Measurements from ENCODE around the gene MGST1. TPM values are rescaled to one million over a fixed set of nuclear protein-coding genes. Genes with fewer than 3 reads are reported as not detected.
"Not testable (repeated sequence)": the region's sequence is repeated elsewhere in the genome, so short reads cannot be mapped to it uniquely, and the experiment has no call there.

The MGST1 gene
- polyA plus RNA-seq, 3 donors = 38.4 to 43.3 (median 43.0) TPM

- no peak for DNase-seq (ENCODE audit: low read depth in 3 of 3, low spot score in 2 of 3)
These were observed 3.2 kb downstream of the MGST1 start for GRCh38 chr12:16350682-16351081.

- DNase-seq (ENCODE audit: low read depth in 3 of 3, low spot score in 2 of 3) = no peak
These were observed 5.0 kb downstream of the MGST1 start for GRCh38 chr12:16352481-16352880.

DNA sequence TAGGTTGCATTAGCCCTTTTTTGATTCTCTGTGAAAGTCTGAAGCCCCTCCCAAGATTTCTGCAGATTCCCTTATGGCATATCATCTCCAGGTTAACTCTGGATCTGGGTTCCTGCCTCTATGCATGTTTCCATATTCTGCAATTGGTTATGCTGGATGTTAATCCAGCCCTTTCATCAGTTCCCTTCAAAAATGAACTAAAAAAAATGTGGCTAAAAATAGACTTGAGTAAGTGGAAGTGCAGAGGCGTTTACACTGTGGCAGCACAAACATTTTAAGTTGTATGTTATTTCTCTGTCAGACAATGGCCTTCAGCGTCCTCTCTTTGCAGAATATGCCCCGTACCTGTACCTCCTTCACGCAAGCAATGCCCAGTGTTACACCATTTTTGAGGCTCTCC, 11.4 kb downstream of the MGST1 start:
- DNase-seq (ENCODE audit: low read depth in 3 of 3, low spot score in 2 of 3) = no peak

DNA sequence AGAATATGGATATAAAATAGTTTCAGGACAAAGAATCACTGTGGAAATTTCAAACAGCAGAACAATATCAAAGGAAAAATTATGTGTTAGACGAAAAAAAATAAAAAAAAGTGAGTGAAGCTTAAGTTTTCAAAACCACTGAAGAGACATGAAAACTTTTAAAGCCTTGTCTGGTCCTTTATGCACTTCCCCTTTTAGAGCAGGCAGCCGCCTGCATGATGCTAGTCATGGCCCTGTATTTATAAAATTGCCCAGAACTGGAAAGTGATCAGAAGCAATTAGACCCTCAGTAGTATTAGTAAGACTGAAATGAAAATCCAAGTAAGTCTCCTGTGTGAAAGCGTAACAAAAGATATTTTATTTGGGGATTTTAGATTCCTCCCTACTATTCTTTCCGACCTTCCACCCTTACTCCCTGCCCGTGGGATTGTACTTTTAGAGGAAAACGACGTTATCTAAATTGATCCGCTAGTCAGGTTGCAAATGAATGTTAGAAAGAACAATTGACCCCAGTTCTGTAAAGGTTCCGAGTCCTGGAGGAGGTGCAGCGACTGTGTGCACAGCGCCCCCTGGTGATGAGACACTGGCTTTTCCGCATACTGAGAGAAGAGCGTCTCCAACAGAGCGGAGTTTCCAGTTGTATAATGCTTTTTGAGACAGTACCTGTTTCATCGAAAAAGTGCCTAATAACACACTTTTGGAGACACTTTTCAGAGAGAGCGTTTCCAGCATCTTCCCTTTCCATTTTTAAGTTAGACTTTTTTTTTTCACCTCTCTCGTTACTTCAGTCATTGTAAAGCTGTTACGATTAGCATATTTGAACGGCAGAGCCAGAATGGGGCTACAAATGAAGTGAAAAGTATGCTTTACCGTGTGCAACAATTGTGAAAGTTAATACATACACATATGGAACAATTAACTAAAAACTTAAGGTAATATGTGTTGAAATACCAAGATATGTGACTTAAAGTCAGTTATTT, 12.4 kb downstream of the MGST1 start:
- DNase-seq (ENCODE audit: low read depth in 3 of 3, low spot score in 2 of 3) = no peak

- DNase-seq (ENCODE audit: low read depth in 3 of 3, low spot score in 2 of 3) = no peak
These were observed 13.8 kb downstream of the MGST1 start for GRCh38 chr12:16361142-16361783.

GRCh38 chr12:16362550-16362949, 15.1 kb downstream of the MGST1 start:
- DNase-seq (ENCODE audit: low read depth in 3 of 3, low spot score in 2 of 3) = no peak

DNA sequence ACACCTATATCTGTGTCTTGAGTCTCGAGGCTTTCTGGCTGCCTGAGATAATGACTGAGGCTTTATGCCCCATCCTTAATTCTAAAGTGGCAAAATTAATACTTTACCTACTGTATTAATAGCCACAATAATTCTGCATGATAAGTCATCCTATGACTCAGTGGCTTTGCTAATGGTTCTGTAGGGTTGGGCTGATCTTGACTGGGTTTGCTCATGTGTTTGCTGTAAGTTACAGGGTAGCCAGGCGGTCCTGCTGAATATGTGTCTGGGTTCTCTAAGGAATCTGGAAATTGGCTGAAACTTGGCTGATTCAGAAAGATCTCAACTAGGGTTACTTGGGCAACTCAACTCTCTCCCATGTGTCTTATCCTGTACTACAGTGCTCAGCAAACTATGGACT, 21.7 kb downstream of the MGST1 start:
- no peak for DNase-seq (ENCODE audit: low read depth in 3 of 3, low spot score in 2 of 3)

GRCh38 chr12:16370096-16370495, 22.7 kb downstream of the MGST1 start:
- no peak for DNase-seq (ENCODE audit: low read depth in 3 of 3, low spot score in 2 of 3)

- not testable (repeated sequence) for DNase-seq (ENCODE audit: low read depth in 3 of 3, low spot score in 2 of 3)
These were observed 35.3 kb downstream of the MGST1 start for GRCh38 chr12:16382652-16383312.

DNA sequence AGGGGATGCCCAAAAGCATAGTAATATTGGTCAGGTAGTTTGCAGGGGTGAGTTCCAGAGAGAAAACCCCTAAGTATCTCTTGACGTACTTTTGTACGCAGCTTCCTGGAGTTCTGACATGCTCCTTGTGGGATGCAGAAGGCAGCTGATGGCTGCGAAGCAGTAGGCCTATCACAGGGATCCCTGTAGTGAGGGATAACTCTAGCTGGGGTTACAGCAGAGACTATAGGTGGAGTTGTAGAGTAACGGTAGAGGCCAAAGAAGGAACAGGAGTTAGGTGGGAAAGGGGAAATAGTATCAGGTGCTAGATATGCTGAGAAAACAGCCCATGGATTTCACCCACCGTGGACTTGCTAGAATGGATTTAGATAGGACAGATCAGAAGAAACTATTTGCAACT, 37.3 kb downstream of the MGST1 start:
- no peak for DNase-seq (ENCODE audit: low read depth in 3 of 3, low spot score in 2 of 3)

- DNase-seq (ENCODE audit: low read depth in 3 of 3, low spot score in 2 of 3) = peak; percentile 33 to 51 (median 36)
These were observed 38.6 kb downstream of the MGST1 start for GRCh38 chr12:16385782-16386646.

- no peak for DNase-seq (ENCODE audit: low read depth in 3 of 3, low spot score in 2 of 3)
These were observed 40.5 kb downstream of the MGST1 start for GRCh38 chr12:16387919-16388318.

DNA sequence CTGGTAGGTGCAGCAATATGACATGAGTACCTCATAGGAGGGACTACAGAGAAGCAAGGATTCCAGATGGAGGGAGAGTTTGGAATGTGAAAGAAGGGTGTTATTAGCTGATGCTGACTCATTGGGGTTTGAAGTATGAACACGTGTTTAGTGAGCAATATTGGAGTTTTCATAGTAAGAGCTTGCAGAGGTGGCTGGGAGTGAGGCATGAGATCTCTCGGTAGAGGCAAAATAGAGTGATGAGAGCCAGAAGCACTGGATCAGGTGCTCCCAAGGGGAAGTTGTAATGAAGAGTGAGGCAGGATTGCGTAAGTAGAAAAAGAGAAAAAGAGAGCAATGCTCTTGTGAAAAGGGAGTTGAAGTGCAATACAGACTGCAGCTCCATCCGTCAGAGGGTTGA, 42.1 kb downstream of the MGST1 start:
- DNase-seq (ENCODE audit: low read depth in 3 of 3, low spot score in 2 of 3) = no peak

DNA sequence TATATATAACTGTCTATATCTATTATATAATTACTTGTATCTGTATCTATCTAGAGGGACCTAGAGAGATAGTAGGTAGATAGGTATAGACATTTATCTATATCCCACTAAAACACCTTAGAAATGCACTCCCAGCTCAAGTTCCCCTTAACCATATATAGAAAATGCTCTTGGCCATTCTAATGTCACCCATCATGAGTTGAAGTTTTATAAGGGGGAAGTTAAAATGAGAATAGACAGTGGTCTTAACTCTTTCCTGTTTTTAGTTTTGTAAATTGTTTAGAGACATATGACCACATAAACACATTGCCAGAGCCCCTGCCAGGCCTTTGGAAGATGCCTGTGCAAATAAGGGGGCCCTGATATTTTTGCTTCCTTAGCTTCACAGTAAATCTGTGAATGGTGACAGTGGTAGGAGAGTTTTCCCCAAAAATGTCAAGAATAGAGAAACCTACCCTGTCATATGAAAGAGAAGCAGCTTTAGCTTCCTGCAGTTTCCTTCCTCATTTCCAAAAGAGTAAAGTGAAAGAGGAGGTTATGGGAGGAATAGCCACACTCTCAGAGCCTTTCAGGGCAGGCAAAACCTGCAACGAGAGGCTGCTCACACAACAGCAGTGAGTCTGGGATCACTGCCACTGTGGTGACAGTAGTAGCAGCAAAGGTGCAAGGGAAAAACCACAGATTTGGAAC, 45.5 kb downstream of the MGST1 start:
- no peak for DNase-seq (ENCODE audit: low read depth in 3 of 3, low spot score in 2 of 3)

DNA sequence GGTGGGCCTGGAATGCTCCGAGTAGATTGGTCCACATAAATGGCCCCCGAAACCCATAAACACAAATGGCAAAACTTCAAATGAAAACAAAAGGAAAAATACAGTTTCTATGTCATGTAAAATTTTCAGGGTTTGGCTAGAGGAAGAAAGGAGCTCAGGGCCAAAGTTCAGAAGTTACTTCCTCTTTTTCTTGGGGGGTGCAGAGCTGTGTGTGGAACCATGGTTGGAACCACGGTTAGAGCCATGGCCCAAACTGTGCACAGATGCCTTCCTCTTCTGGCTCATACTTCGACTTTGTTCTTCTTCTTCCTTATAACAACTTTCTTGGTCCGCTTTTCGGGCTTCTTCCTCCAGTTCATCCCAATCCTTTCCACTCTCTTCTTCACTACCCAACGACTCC, 51.7 kb downstream of the MGST1 start:
- no peak for DNase-seq (ENCODE audit: low read depth in 3 of 3, low spot score in 2 of 3)

DNA sequence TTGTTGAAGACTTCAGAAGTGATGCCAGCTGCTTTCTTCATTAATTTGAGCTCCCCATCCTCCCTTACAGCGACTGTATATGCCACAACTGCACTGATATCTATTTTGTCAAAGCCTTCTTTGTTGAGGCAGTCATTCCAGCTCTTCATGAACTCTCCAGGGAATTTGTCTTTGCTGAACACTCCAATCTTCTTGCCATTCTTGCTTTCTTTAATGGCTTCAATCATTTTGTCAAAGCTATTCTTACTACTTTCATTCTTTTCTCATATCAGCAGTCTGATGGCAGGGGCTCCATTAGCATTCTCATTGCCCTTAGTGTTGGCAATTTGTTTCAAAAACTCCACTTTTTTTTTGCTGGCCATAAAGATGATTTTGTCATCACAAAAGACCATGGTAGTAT, 54.4 kb downstream of the MGST1 start:
- DNase-seq (ENCODE audit: low read depth in 3 of 3, low spot score in 2 of 3) = not testable (repeated sequence)

- no peak for DNase-seq (ENCODE audit: low read depth in 3 of 3, low spot score in 2 of 3)
These were observed 59.9 kb downstream of the MGST1 start for GRCh38 chr12:16407346-16407745.
